HG03469 (cell line): Measurements from ENCODE around the gene PPP1R13B.

Experiments
- ATAC-seq: cut with Tn5 transposase; IDR thresholded peaks from one replicate; pipeline ENCODE4 v1.9.1; 2021; ENCODE audit warnings: mild to moderate bottlenecking, moderate library complexity, moderate number of reproducible peaks; ENCODE audit not compliant: unreplicated experiment

Gene PPP1R13B

GRCh38 chr14:103716091-103716801, 131.1 kb downstream of the PPP1R13B start:
- ATAC-seq: no peak

- ATAC-seq: peak; percentile 86
These were observed 132.0 kb downstream of the PPP1R13B start, which contains the start of the genes XRCC3 and ZFYVE21 for GRCh38 chr14:103715052-103716000. Gene XRCC3, minus strand, starts transcription at chr14:103715451. Its CDS starts 4,364 bp downstream, at chr14:103711087. Gene ZFYVE21, plus strand, starts transcription at chr14:103715810. Its CDS starts 32 bp downstream, at chr14:103715842.

GRCh38 chr14:103714063-103714724, 133.2 kb downstream of the PPP1R13B start:
- ATAC-seq: no peak

- no peak for ATAC-seq
These were observed 133.9 kb downstream of the PPP1R13B start for GRCh38 chr14:103713304-103714062.

- ATAC-seq: no peak
These were observed 134.6 kb downstream of the PPP1R13B start for GRCh38 chr14:103712633-103713247.

GRCh38 chr14:103711516-103712431, 135.6 kb downstream of the PPP1R13B start:
- no peak for ATAC-seq

- no peak for ATAC-seq
These were observed 136.5 kb downstream of the PPP1R13B start for GRCh38 chr14:103710771-103711377.

GRCh38 chr14:103709814-103710213, 137.6 kb downstream of the PPP1R13B start:
- no peak for ATAC-seq

- no peak for ATAC-seq
These were observed 138.6 kb downstream of the PPP1R13B start for GRCh38 chr14:103708750-103709187.

GRCh38 chr14:103707329-103708263, 139.8 kb downstream of the PPP1R13B start:
- no peak for ATAC-seq

GRCh38 chr14:103706551-103707328, 140.6 kb downstream of the PPP1R13B start:
- ATAC-seq: no peak

GRCh38 chr14:103705504-103706284, 141.7 kb downstream of the PPP1R13B start:
- no peak for ATAC-seq

- no peak for ATAC-seq
These were observed 142.3 kb downstream of the PPP1R13B start for GRCh38 chr14:103705118-103705503.

GRCh38 chr14:103704708-103705107, 142.7 kb downstream of the PPP1R13B start:
- ATAC-seq: no peak

- no peak for ATAC-seq
These were observed 143.7 kb downstream of the PPP1R13B start for GRCh38 chr14:103703433-103704385.
